ENCODE measurements around the gene RPA3. TPM values are rescaled to one million over a fixed set of nuclear protein-coding genes. Genes with fewer than 3 reads are reported as not detected.
A peak's percentile ranks its signal among the peaks of the same experiment; 100 is the strongest.

Gene RPA3
- total RNA-seq, 3 donors from 2014 or later, result 18.7 to 24.6 (median 22.3) TPM

DNA sequence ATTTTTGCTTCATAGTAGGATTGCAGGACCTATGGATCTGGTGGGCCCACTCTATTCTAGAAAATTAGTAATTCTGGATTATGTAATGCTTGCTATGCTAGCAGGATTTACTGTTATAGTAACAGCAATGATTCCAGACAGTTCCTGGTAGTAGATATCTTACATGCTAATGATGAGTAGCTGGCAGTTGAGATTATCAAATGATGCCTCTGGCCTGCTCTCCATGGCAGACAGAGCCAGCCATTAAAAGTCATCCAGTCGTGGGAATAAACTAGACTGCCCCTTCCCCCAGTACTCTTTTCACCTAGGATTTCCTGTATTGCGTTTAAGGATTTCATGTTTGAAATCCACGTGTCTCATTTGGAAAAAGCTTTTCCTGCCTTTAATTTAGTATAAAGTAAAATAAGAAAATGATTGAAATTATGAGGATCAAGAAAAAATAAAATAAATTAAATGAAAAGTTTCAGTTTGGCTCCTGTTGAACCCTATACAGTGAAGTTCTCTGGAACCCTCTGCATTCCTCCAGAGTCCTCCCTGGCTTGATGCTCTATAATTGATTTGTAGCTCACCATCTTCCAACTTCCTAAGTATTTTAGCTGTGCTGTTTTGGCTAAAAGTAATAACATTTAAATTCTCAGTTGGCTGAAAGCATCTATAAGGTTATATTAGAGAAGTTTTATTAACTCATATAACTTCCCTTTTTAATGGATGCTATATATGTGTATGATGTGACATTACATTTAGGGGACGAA lies 63.3 kb downstream of the RPA3 start:
- Histone ChIP-seq H3K27me3 (no peaks in the 10 kb centered on the region), H3K36me3 (no peaks in the 10 kb centered on the region), H3K27ac (no peak overlapping the region), H3K4me1 (no peaks in the 10 kb centered on the region), H3K9me3 (no peaks in the 10 kb centered on the region), H3K4me3 (no peak overlapping the region)
- TF ChIP-seq POLR2A (IDR thresholded peaks at IDR 0.05) (no peak), POLR2AphosphoS5 (IDR thresholded peaks at IDR 0.05) (no peak)
- TF ChIP-seq, protein P1, sequence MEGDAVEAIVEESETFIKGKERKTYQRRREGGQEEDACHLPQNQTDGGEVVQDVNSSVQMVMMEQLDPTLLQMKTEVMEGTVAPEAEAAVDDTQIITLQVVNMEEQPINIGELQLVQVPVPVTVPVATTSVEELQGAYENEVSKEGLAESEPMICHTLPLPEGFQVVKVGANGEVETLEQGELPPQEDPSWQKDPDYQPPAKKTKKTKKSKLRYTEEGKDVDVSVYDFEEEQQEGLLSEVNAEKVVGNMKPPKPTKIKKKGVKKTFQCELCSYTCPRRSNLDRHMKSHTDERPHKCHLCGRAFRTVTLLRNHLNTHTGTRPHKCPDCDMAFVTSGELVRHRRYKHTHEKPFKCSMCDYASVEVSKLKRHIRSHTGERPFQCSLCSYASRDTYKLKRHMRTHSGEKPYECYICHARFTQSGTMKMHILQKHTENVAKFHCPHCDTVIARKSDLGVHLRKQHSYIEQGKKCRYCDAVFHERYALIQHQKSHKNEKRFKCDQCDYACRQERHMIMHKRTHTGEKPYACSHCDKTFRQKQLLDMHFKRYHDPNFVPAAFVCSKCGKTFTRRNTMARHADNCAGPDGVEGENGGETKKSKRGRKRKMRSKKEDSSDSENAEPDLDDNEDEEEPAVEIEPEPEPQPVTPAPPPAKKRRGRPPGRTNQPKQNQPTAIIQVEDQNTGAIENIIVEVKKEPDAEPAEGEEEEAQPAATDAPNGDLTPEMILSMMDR (IDR thresholded peaks at IDR 0.05), result no peak
- no peak for DNase-seq (ENCODE audit: low spot score in 2 of 2)
- intact Hi-C loops (cut with DNase I; ENCODE audit: low total_unique reads), result no loop called here

DNA sequence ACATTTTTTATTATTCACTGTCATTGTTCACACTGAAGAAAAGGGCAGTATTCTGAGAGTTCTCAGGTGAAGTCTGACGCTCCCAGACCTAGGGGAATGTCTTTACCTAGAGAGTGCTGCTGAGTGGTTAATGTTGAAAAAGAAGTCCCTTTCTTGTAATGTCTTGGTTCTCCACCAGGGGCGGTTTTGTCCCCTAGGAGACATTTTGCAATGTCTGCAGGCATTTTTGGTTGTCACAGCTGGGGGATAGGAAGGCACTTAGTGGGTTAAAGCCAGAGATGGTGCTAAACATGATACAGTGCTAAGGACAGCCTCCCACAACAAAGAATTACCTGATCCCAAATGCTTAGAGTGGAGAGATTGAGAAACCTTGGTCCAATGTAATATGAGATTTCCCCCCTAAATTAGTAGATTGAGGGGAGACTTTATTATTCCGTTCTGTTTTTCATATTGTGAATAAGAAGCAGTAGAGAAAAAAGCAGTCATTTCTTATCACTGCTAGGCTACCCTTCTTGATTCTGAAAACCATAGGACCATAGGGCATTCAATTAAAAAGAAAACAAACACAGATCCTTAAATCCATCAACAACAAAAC lies 64.7 kb downstream of the RPA3 start:
- no peak overlapping the region for H3K27ac ChIP-seq
- H3K4me1 ChIP-seq, result no peaks in the 10 kb centered on the region
- H3K9me3 ChIP-seq, result no peaks in the 10 kb centered on the region
- TF ChIP-seq POLR2AphosphoS5 (IDR thresholded peaks at IDR 0.05) (no peak), POLR2A (IDR thresholded peaks at IDR 0.05) (no peak)
- TF ChIP-seq, protein P1 (IDR thresholded peaks at IDR 0.05), result peak in 2 of 3 donors; percentile 14 to 20
- H3K36me3 ChIP-seq, result no peaks in the 10 kb centered on the region
- no peak for DNase-seq (ENCODE audit: low spot score in 2 of 2)
- H3K27me3 ChIP-seq, result no peaks in the 10 kb centered on the region
- intact Hi-C loops (cut with DNase I; ENCODE audit: low total_unique reads), result no loop called here
- no peak overlapping the region for H3K4me3 ChIP-seq

DNA sequence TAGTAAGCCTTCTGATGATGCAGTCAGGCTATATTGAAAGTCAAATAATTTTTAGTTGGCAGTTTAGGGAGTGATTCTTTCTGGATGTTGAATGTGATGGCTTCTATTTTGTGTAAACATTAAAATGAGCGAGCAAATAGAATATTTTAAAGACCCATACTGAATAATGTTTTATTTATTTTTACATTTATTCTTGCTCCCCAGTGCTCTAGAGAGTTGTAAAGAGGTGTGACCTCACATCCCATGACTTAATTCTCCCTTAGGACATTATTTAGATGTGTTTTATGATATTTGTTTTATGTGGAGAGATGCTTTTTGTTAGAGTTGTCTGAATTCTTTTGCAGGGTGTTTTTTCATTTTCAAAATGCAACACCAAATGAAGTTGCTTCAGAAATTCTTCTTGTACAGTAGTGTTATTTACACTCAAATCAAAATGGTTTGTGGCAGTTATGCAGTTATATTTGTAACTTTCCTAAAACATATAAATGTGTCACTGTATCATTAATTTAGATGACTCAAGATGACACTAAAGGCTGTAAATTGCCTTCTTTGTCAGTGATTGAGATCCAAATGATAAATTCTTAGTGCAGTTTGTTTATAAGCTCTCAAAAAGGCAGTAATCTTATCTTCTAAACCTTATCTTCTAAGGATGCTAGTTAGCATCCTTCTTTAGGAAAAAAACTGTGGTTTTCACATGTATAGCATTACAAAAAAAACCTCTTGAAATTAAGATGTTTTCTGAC lies 65.4 kb downstream of the RPA3 start:
- Histone ChIP-seq H3K4me3 (no peak overlapping the region), H3K4me1 (no peaks in the 10 kb centered on the region), H3K27me3 (no peaks in the 10 kb centered on the region), H3K27ac (no peak overlapping the region), H3K9me3 (no peaks in the 10 kb centered on the region), H3K36me3 (no peaks in the 10 kb centered on the region)
- no peak for DNase-seq (ENCODE audit: low spot score in 2 of 2)
- TF ChIP-seq POLR2A (IDR thresholded peaks at IDR 0.05), result no peak
- TF ChIP-seq POLR2AphosphoS5 (IDR thresholded peaks at IDR 0.05), result no peak
- TF ChIP-seq, protein P1 (IDR thresholded peaks at IDR 0.05), result no peak
- intact Hi-C loops (cut with DNase I; ENCODE audit: low total_unique reads), result no loop called here

DNA sequence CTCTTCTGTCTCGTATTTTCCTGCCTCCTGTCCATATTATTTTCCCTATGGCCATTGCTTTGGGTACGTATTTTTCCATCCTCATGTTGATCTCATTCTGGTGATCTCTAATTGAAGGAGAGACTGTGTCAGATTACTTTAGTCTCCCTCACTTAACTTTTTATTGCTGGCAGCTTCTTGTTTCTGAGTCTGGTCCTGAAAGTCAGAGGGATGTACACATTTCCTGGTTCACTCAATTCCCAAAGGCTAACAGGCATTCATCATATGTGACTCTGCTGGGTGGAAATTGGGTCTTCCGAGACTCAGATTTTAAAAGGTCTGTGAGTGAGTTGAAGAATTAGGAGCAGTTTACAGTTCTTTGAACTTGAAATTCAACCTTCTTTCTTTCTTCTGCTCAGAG lies 66.9 kb downstream of the RPA3 start:
- no peaks in the 10 kb centered on the region for H3K4me1 ChIP-seq
- intact Hi-C loops (cut with DNase I; ENCODE audit: low total_unique reads), result no loop called here
- no peak for DNase-seq (ENCODE audit: low spot score in 2 of 2)
- H3K27ac ChIP-seq, result no peak overlapping the region
- no peak for TF ChIP-seq POLR2AphosphoS5 (IDR thresholded peaks at IDR 0.05)
- no peak for TF ChIP-seq POLR2A (IDR thresholded peaks at IDR 0.05)
- peaks cover 0 to 4% of the 10 kb centered on the region in 2 donors for H3K9me3 ChIP-seq
- H3K36me3 ChIP-seq, result no peaks in the 10 kb centered on the region
- H3K4me3 ChIP-seq, result no peak overlapping the region
- H3K27me3 ChIP-seq, result no peaks in the 10 kb centered on the region

DNA sequence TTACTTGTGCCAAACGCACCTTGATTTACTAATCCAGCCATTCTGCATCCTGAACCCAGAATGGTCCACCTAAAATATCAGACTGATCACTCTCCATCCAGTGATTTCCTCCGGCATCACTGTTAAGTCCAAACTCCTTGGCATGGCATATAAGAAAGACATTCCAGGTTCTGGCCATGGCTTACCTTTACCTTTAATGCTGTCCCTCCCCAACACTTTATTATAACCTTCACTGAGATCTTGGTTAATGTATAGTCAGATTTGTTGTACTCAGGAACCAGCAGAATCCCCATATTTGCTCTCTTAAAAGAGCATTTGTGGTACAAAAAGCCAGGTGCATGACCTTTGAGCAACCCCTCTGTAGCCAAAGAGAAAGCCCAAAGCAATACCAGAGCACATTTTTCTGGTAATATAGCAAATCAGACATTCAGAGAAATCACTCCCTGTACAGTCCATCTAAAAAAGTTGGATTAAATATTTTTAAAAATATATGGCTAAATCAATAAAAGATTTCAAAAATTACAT lies 67.7 kb downstream of the RPA3 start:
- intact Hi-C loops (cut with DNase I; ENCODE audit: low total_unique reads), result no loop called here
- Histone ChIP-seq H3K4me3 (no peak overlapping the region), H3K36me3 (no peaks in the 10 kb centered on the region), H3K27me3 (no peaks in the 10 kb centered on the region), H3K4me1 (no peaks in the 10 kb centered on the region), H3K27ac (no peak overlapping the region), H3K9me3 (peaks cover 0 to 4% of the 10 kb centered on the region in 2 donors)
- DNase-seq (ENCODE audit: low spot score in 2 of 2), result no peak
- no peak for TF ChIP-seq POLR2A (IDR thresholded peaks at IDR 0.05)
- TF ChIP-seq, protein P1 (IDR thresholded peaks at IDR 0.05), result no peak
- no peak for TF ChIP-seq POLR2AphosphoS5 (IDR thresholded peaks at IDR 0.05)
